ENCODE data around the gene MXRA5. TPM values are rescaled to one million over a fixed set of nuclear protein-coding genes. Genes with fewer than 3 reads are reported as not detected.

The MXRA5 gene
- total RNA-seq, 1 experiment from 2014 or later = 2.8 TPM

DNA sequence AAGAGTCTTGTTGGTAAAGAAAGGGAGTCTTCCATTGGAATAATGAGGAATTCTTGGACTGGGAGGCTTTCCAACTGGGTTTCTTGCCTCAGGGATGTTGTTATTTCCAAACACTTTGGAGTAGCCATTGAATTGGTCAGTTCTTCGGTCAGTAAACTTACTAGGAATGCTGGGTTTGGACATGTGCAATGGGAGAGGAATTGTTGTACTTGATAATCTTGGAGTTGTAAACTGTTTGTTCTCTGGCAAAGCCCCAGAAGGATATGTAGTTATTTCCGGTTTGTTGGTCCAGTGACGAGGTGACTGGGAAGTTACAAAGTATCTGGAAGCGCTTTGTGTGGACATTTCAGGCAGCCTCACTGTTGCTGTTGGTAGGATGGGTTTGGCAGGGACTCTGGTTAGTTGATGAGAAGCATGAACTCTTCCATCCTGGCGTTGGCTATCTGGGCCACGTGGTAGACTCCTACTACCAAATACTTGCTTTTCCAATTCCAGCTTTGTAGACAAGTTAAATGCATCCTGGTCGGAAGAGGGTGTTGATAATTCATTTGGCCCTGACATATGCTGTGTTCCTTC lies 25.9 kb downstream of the MXRA5 start:
- TF ChIP-seq OVOL2 (CRISPR knock-in tag; IDR thresholded peaks at IDR 0.05; ENCODE audit: borderline replicate concordance) (no peak), IRF2 (CRISPR knock-in tag; IDR thresholded peaks at IDR 0.05; ENCODE audit: borderline replicate concordance, low read depth) (no peak), TEAD1 (CRISPR knock-in tag; IDR thresholded peaks at IDR 0.05) (no peak)
- TF ChIP-seq, protein P1, sequence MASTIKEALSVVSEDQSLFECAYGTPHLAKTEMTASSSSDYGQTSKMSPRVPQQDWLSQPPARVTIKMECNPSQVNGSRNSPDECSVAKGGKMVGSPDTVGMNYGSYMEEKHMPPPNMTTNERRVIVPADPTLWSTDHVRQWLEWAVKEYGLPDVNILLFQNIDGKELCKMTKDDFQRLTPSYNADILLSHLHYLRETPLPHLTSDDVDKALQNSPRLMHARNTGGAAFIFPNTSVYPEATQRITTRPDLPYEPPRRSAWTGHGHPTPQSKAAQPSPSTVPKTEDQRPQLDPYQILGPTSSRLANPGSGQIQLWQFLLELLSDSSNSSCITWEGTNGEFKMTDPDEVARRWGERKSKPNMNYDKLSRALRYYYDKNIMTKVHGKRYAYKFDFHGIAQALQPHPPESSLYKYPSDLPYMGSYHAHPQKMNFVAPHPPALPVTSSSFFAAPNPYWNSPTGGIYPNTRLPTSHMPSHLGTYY (CRISPR knock-in tag; IDR thresholded peaks at IDR 0.05) = no peak
- Mint-ChIP-seq H3K27me3 (ENCODE audit: low read depth) (no peaks in the 10 kb centered on the region; the same call in 1 of the 2 replicates), H3K4me1 (no peaks in the 10 kb centered on the region), H3K9me3 (peaks cover 28% of the 10 kb centered on the region), H3K4me3 (no peak overlapping the region), H3K36me3 (peaks cover 9% of the 10 kb centered on the region; the same call in 1 of the 2 replicates), H3K27ac (no peak overlapping the region)
- ChIA-PET CTCF (no interaction called here), POLR2A (no interaction called here)
- ATAC-seq = no peak
- no peak for DNase-seq (ENCODE audit: low spot score)

DNA sequence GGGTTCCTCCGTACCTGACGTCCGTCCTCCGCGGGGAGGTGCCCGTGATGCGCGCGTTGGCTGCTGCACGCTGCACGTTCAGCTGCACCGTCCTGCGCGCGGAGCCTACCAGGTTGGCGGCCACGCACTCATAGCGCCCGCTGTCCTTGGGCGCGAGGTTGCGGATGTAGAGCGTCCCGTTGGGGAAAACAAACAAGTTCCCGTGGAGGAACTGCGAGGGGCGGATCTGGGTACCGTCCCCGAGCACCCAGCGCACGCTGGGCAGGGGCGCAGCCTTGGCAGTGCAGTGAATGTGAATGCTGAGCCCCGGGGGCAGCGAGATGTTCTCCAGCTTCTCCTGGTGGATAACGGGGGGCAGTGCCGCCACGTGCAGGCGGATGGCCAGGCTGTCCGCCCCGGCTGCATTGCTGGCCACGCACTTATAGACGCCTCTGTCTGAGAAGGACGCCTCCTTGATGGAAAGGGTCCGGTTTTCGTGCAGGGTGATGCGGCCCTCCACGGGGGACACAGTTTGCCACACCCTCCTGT lies 29.2 kb downstream of the MXRA5 start:
- no peak for TF ChIP-seq ZNF671 (CRISPR knock-in tag; IDR thresholded peaks at IDR 0.05)
- no peak for TF ChIP-seq ETV6 (CRISPR knock-in tag; IDR thresholded peaks at IDR 0.05)
- TF ChIP-seq CBFB (CRISPR knock-in tag; IDR thresholded peaks at IDR 0.05; ENCODE audit: low read depth) = no peak
- TF ChIP-seq, protein P2, sequence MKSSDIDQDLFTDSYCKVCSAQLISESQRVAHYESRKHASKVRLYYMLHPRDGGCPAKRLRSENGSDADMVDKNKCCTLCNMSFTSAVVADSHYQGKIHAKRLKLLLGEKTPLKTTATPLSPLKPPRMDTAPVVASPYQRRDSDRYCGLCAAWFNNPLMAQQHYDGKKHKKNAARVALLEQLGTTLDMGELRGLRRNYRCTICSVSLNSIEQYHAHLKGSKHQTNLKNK (CRISPR knock-in tag; IDR thresholded peaks at IDR 0.05) = no peak
- TF ChIP-seq CREM (CRISPR knock-in tag; IDR thresholded peaks at IDR 0.05) = no peak
- TF ChIP-seq KAT7 (CRISPR knock-in tag; IDR thresholded peaks at IDR 0.05; ENCODE audit: borderline replicate concordance) = no peak
- no peak for TF ChIP-seq JUN (CRISPR knock-in tag; IDR thresholded peaks at IDR 0.05)
- TF ChIP-seq JAZF1 (CRISPR knock-in tag; IDR thresholded peaks at IDR 0.05) = no peak
- TF ChIP-seq, protein P3, sequence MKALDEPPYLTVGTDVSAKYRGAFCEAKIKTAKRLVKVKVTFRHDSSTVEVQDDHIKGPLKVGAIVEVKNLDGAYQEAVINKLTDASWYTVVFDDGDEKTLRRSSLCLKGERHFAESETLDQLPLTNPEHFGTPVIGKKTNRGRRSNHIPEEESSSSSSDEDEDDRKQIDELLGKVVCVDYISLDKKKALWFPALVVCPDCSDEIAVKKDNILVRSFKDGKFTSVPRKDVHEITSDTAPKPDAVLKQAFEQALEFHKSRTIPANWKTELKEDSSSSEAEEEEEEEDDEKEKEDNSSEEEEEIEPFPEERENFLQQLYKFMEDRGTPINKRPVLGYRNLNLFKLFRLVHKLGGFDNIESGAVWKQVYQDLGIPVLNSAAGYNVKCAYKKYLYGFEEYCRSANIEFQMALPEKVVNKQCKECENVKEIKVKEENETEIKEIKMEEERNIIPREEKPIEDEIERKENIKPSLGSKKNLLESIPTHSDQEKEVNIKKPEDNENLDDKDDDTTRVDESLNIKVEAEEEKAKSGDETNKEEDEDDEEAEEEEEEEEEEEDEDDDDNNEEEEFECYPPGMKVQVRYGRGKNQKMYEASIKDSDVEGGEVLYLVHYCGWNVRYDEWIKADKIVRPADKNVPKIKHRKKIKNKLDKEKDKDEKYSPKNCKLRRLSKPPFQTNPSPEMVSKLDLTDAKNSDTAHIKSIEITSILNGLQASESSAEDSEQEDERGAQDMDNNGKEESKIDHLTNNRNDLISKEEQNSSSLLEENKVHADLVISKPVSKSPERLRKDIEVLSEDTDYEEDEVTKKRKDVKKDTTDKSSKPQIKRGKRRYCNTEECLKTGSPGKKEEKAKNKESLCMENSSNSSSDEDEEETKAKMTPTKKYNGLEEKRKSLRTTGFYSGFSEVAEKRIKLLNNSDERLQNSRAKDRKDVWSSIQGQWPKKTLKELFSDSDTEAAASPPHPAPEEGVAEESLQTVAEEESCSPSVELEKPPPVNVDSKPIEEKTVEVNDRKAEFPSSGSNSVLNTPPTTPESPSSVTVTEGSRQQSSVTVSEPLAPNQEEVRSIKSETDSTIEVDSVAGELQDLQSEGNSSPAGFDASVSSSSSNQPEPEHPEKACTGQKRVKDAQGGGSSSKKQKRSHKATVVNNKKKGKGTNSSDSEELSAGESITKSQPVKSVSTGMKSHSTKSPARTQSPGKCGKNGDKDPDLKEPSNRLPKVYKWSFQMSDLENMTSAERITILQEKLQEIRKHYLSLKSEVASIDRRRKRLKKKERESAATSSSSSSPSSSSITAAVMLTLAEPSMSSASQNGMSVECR (CRISPR knock-in tag; IDR thresholded peaks at IDR 0.05; ENCODE audit: borderline replicate concordance) = no peak
- TF ChIP-seq, protein P4, sequence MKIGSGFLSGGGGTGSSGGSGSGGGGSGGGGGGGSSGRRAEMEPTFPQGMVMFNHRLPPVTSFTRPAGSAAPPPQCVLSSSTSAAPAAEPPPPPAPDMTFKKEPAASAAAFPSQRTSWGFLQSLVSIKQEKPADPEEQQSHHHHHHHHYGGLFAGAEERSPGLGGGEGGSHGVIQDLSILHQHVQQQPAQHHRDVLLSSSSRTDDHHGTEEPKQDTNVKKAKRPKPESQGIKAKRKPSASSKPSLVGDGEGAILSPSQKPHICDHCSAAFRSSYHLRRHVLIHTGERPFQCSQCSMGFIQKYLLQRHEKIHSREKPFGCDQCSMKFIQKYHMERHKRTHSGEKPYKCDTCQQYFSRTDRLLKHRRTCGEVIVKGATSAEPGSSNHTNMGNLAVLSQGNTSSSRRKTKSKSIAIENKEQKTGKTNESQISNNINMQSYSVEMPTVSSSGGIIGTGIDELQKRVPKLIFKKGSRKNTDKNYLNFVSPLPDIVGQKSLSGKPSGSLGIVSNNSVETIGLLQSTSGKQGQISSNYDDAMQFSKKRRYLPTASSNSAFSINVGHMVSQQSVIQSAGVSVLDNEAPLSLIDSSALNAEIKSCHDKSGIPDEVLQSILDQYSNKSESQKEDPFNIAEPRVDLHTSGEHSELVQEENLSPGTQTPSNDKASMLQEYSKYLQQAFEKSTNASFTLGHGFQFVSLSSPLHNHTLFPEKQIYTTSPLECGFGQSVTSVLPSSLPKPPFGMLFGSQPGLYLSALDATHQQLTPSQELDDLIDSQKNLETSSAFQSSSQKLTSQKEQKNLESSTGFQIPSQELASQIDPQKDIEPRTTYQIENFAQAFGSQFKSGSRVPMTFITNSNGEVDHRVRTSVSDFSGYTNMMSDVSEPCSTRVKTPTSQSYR (CRISPR knock-in tag; IDR thresholded peaks at IDR 0.05) = no peak
- TF ChIP-seq, protein P5, sequence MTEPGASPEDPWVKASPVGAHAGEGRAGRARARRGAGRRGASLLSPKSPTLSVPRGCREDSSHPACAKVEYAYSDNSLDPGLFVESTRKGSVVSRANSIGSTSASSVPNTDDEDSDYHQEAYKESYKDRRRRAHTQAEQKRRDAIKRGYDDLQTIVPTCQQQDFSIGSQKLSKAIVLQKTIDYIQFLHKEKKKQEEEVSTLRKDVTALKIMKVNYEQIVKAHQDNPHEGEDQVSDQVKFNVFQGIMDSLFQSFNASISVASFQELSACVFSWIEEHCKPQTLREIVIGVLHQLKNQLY (CRISPR knock-in tag; IDR thresholded peaks at IDR 0.05) = no peak
- TF ChIP-seq, protein P6, sequence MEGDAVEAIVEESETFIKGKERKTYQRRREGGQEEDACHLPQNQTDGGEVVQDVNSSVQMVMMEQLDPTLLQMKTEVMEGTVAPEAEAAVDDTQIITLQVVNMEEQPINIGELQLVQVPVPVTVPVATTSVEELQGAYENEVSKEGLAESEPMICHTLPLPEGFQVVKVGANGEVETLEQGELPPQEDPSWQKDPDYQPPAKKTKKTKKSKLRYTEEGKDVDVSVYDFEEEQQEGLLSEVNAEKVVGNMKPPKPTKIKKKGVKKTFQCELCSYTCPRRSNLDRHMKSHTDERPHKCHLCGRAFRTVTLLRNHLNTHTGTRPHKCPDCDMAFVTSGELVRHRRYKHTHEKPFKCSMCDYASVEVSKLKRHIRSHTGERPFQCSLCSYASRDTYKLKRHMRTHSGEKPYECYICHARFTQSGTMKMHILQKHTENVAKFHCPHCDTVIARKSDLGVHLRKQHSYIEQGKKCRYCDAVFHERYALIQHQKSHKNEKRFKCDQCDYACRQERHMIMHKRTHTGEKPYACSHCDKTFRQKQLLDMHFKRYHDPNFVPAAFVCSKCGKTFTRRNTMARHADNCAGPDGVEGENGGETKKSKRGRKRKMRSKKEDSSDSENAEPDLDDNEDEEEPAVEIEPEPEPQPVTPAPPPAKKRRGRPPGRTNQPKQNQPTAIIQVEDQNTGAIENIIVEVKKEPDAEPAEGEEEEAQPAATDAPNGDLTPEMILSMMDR (IDR thresholded peaks at IDR 0.05) = no peak
- TF ChIP-seq MYBL2 (CRISPR knock-in tag; IDR thresholded peaks at IDR 0.05) = no peak
- no peak for TF ChIP-seq ZNF232 (CRISPR knock-in tag; IDR thresholded peaks at IDR 0.05)
- no peak for TF ChIP-seq FOXJ3 (CRISPR knock-in tag; IDR thresholded peaks at IDR 0.05; ENCODE audit: borderline replicate concordance)
- POLR2A ChIA-PET = no interaction called here
- CTCF ChIA-PET = no interaction called here
- Mint-ChIP-seq H3K36me3 (no peaks in the 10 kb centered on the region), H3K27me3 (ENCODE audit: low read depth) (no peaks in the 10 kb centered on the region), H3K4me1 (no peaks in the 10 kb centered on the region), H3K9me3 (peaks cover 14% of the 10 kb centered on the region), H3K4me3 (no peak overlapping the region), H3K27ac (no peak overlapping the region)
- ATAC-seq (no peak), DNase-seq (ENCODE audit: low spot score) (no peak)

Data from WTC11 (cell line).